H1 (cell line): Measurements from ENCODE around the gene C15orf40. TPM values are rescaled to one million over a fixed set of nuclear protein-coding genes. Genes with fewer than 3 reads are reported as not detected.

Experiments used
- BRCA1 ChIP-seq: IDR thresholded peaks from 2 replicates; pipeline ENCODE4 v1.6.1; 2012; ENCODE audit warnings: low read depth, low read length, improper control_type of control experiment
- CBX8 ChIP-seq: fragments of 300-800, 300-1000 bp; sonication (generic); IDR thresholded peaks from 2 replicates; pipeline ENCODE4 v1.7.1; 2016; ENCODE audit warnings: low read depth, low read length, borderline replicate concordance
- KDM4A ChIP-seq: IDR thresholded peaks from one replicate; pipeline ENCODE4 v1.7.1; 2012; ENCODE audit warnings: low read depth, mild to moderate bottlenecking, moderate library complexity, low read length, inconsistent platforms; ENCODE audit not compliant: severe bottlenecking
- NRF1 ChIP-seq: IDR thresholded peaks from 2 replicates; pipeline ENCODE4 v1.6.1; 2011; ENCODE audit warnings: mild to moderate bottlenecking, low read depth, low read length, improper control_type of control experiment
- RFX5 ChIP-seq: IDR thresholded peaks from 2 replicates; pipeline ENCODE4 v1.6.1; 2011; ENCODE audit warnings: low read depth, low read length, improper control_type of control experiment, borderline replicate concordance
- SIX5 ChIP-seq: IDR thresholded peaks from 2 replicates; pipeline ENCODE4 v1.6.1; 2011; ENCODE audit warnings: mild to moderate bottlenecking, low read depth, low read length
- polyA plus RNA-seq, 7 experiments: library from polyadenylated mRNA; depleted of rRNA in 3 of 7; stranded (reverse) in 5 of 7; unstranded in 2 of 7; fragments of >200 nt in 5 of 7; fragments of 200-250 nt in 2 of 7; gene quantifications; 1 replicate in 5 of 7; 2 replicates in 1 of 7; 4 replicates in 1 of 7; pipeline versions ENCODE4 v1.2.1 to v1.2.3, GENCODE V29; 2011 to 2013; ENCODE audit warnings: missing spikeins in 2 of 7, mixed read lengths in 2 of 7
- total RNA-seq: library from RNA; stranded (reverse); fragmentation: NEBNext Ultra II Directional; extraction: Animal tissue kit (Norgen Biotek cat#: 25700); gene quantifications from 2 replicates; pipeline ENCODE4 v1.2.1, GENCODE V29; 2021
- TF ChIP-seq, protein P1 (sequence below): fragments of 300-600 bp; sonication (generic); IDR thresholded peaks from 2 replicates; pipeline ENCODE4 v1.7.1; 2012; ENCODE audit warnings: low read length, moderate library complexity, mild to moderate bottlenecking, inconsistent platforms; ENCODE audit not compliant: insufficient replicate concordance

C15orf40 gene
- total and polyA plus RNA-seq, 2 of the 8 experiments (the other 6 are each of a cell fraction or from before 2014, with no cell fraction given): 10.7 TPM

DNA sequence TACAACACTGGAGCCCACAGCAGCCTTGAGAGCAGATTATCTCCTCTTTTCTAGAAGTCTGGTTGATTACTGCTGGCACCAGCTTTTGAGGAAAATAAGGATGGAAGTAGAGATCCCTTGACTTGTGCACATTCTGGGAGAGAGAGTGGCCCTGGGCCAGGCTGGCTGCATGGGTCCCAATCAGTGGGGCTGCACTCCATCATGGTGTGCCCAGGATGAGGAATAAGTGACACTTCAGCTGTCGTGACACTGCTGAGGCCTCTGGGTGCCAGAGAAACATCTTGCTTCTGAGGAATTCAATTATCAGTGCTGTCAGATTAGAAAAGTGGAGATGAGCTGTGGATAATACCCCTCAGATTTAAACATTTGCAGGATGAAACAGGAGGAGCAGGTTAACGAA is 16.4 kb downstream of the C15orf40 start (continued):
- TF ChIP-seq, protein P1, sequence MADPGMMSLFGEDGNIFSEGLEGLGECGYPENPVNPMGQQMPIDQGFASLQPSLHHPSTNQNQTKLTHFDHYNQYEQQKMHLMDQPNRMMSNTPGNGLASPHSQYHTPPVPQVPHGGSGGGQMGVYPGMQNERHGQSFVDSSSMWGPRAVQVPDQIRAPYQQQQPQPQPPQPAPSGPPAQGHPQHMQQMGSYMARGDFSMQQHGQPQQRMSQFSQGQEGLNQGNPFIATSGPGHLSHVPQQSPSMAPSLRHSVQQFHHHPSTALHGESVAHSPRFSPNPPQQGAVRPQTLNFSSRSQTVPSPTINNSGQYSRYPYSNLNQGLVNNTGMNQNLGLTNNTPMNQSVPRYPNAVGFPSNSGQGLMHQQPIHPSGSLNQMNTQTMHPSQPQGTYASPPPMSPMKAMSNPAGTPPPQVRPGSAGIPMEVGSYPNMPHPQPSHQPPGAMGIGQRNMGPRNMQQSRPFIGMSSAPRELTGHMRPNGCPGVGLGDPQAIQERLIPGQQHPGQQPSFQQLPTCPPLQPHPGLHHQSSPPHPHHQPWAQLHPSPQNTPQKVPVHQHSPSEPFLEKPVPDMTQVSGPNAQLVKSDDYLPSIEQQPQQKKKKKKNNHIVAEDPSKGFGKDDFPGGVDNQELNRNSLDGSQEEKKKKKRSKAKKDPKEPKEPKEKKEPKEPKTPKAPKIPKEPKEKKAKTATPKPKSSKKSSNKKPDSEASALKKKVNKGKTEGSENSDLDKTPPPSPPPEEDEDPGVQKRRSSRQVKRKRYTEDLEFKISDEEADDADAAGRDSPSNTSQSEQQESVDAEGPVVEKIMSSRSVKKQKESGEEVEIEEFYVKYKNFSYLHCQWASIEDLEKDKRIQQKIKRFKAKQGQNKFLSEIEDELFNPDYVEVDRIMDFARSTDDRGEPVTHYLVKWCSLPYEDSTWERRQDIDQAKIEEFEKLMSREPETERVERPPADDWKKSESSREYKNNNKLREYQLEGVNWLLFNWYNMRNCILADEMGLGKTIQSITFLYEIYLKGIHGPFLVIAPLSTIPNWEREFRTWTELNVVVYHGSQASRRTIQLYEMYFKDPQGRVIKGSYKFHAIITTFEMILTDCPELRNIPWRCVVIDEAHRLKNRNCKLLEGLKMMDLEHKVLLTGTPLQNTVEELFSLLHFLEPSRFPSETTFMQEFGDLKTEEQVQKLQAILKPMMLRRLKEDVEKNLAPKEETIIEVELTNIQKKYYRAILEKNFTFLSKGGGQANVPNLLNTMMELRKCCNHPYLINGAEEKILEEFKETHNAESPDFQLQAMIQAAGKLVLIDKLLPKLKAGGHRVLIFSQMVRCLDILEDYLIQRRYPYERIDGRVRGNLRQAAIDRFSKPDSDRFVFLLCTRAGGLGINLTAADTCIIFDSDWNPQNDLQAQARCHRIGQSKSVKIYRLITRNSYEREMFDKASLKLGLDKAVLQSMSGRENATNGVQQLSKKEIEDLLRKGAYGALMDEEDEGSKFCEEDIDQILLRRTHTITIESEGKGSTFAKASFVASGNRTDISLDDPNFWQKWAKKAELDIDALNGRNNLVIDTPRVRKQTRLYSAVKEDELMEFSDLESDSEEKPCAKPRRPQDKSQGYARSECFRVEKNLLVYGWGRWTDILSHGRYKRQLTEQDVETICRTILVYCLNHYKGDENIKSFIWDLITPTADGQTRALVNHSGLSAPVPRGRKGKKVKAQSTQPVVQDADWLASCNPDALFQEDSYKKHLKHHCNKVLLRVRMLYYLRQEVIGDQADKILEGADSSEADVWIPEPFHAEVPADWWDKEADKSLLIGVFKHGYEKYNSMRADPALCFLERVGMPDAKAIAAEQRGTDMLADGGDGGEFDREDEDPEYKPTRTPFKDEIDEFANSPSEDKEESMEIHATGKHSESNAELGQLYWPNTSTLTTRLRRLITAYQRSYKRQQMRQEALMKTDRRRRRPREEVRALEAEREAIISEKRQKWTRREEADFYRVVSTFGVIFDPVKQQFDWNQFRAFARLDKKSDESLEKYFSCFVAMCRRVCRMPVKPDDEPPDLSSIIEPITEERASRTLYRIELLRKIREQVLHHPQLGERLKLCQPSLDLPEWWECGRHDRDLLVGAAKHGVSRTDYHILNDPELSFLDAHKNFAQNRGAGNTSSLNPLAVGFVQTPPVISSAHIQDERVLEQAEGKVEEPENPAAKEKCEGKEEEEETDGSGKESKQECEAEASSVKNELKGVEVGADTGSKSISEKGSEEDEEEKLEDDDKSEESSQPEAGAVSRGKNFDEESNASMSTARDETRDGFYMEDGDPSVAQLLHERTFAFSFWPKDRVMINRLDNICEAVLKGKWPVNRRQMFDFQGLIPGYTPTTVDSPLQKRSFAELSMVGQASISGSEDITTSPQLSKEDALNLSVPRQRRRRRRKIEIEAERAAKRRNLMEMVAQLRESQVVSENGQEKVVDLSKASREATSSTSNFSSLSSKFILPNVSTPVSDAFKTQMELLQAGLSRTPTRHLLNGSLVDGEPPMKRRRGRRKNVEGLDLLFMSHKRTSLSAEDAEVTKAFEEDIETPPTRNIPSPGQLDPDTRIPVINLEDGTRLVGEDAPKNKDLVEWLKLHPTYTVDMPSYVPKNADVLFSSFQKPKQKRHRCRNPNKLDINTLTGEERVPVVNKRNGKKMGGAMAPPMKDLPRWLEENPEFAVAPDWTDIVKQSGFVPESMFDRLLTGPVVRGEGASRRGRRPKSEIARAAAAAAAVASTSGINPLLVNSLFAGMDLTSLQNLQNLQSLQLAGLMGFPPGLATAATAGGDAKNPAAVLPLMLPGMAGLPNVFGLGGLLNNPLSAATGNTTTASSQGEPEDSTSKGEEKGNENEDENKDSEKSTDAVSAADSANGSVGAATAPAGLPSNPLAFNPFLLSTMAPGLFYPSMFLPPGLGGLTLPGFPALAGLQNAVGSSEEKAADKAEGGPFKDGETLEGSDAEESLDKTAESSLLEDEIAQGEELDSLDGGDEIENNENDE: no peak
- TF ChIP-seq CBX8: no peak
- no peak for TF ChIP-seq RFX5
- no peak for TF ChIP-seq NRF1
- no peak for TF ChIP-seq BRCA1
- TF ChIP-seq KDM4A: no peak
- TF ChIP-seq SIX5: no peak
